WTC11 (cell line): ENCODE data around the gene CHPF.

Experiments
- AFF4 ChIP-seq: sonication (generic); formaldehyde crosslinking; IDR thresholded peaks from 2 replicates; pipeline ENCODE4 v1.8.1; 2023; ENCODE audit warnings: mild to moderate bottlenecking, missing genetic modification reagents, borderline replicate concordance
- ARID4B ChIP-seq: sonication (generic); formaldehyde crosslinking; IDR thresholded peaks from 2 replicates; pipeline ENCODE4 v1.8.0; 2023; ENCODE audit warnings: missing genetic modification reagents, mild to moderate bottlenecking, borderline replicate concordance
- CTCF ChIP-seq: fragments of 200-600 bp; IDR thresholded peaks from 2 replicates; pipeline ENCODE4 v1.8.0; 2022; ENCODE audit warnings: antibody characterized with exemption
- ETV6 ChIP-seq: sonication (generic); formaldehyde crosslinking; IDR thresholded peaks from 2 replicates; pipeline ENCODE4 v1.8.1; 2022; ENCODE audit warnings: mild to moderate bottlenecking, missing genetic modification reagents
- GTF2I ChIP-seq: fragments of 250-450 bp; sonication (Bioruptor Pico); conservative IDR thresholded peaks from 2 replicates; pipeline ENCODE4 v1.4.0; 2021; ENCODE audit warnings: mild to moderate bottlenecking
- IRF1 ChIP-seq: sonication (generic); formaldehyde crosslinking; IDR thresholded peaks from 2 replicates; pipeline ENCODE4 v1.8.0; 2023; ENCODE audit warnings: missing genetic modification reagents
- MXD4 ChIP-seq: fragments of 250-450 bp; sonication (Bioruptor Pico); IDR thresholded peaks from 2 replicates; pipeline ENCODE4 v1.8.0; 2021; ENCODE audit warnings: mild to moderate bottlenecking, moderate library complexity, borderline replicate concordance
- PREB ChIP-seq: sonication (generic); formaldehyde crosslinking; IDR thresholded peaks from 2 replicates; pipeline ENCODE4 v1.8.1; 2022; ENCODE audit warnings: mild to moderate bottlenecking, missing genetic modification reagents, moderate library complexity, borderline replicate concordance
- TCF7 ChIP-seq: sonication (generic); formaldehyde crosslinking; IDR thresholded peaks from 2 replicates; pipeline ENCODE4 v1.8.0; 2022; ENCODE audit warnings: mild to moderate bottlenecking, low read depth, missing genetic modification reagents, moderate library complexity
- TEAD4 ChIP-seq: sonication (generic); formaldehyde crosslinking; IDR thresholded peaks from 2 replicates; pipeline ENCODE4 v1.8.0; 2022; ENCODE audit warnings: mild to moderate bottlenecking, missing genetic modification reagents
- USF2 ChIP-seq: sonication (generic); formaldehyde crosslinking; IDR thresholded peaks from 2 replicates; pipeline ENCODE4 v1.8.1; 2023; ENCODE audit warnings: mild to moderate bottlenecking, missing genetic modification reagents, moderate library complexity
- ZNF512 ChIP-seq: sonication (generic); formaldehyde crosslinking; IDR thresholded peaks from 2 replicates; pipeline ENCODE4 v1.8.1; 2022; ENCODE audit warnings: missing genetic modification reagents, borderline replicate concordance

GRCh38 chr2:219570924-219571310 is 27.3 kb upstream of the CHPF start:
- TF ChIP-seq CTCF (no peak), AFF4 (CRISPR knock-in tag) (no peak), GTF2I (no peak), PREB (CRISPR knock-in tag) (no peak), MXD4 (CRISPR knock-in tag) (no peak), IRF1 (CRISPR knock-in tag) (no peak), ZNF512 (no peak), TEAD4 (no peak), ETV6 (no peak), TCF7 (CRISPR knock-in tag) (no peak), ARID4B (CRISPR knock-in tag) (no peak), USF2 (CRISPR knock-in tag) (no peak)
